ENCODE results near the gene CLIP1.
"Not testable (repeated sequence)": the region's sequence is repeated elsewhere in the genome, so short reads cannot be mapped to it uniquely, and the experiment has no call there.

Gene CLIP1

DNA sequence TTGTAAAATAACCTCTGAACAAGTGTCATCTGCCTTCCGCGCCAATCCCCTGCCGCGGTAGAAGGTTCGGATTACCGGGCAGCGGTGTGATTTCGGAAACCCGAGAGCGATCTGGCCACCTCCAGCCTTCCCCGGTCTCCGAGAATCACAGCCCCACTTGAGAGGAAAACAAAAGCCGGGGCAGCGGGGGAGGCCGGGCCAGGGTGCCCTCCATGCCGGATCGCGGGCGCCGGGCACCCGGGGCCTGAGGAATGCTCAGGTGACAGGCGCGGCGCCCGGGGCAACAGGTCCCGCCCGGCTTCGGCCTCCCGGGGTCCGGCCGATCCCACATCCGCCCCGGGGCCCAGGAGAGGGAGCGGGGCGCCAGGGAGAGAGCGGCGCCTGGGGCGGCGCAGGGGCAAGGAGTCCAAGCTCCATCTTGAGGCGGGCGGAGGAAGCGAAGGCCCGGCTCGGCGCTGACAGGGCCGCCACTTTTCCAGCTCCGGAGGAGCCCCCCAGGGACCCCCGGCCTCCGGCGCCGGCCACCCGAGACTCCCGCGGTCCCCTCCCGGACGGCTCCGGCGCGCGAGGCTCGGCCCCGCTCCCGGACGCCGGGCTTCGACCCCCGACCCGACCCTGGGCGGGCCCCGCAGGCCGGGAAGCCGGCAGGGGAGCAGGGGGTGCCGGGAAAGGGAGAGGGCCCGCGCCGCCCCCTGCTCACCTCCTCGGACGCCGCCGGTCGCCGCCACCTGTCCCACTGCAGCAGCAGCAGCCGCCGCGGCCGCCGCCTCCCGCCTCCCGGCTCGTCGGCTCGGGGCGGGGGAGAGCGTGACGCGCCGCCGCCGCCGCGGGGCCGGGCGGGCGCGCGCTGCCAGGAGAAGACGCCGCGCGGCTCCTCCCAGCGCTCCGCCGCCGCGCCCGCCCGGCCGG is at the start of gene CLIP1:
Gene CLIP1 (minus strand): TSS at position 849 of the 909 bp plus-strand sequence. CDS start 42,217 bp downstream, outside the sequence.
- DNase-seq: peak; percentile 52 to 68

DNA sequence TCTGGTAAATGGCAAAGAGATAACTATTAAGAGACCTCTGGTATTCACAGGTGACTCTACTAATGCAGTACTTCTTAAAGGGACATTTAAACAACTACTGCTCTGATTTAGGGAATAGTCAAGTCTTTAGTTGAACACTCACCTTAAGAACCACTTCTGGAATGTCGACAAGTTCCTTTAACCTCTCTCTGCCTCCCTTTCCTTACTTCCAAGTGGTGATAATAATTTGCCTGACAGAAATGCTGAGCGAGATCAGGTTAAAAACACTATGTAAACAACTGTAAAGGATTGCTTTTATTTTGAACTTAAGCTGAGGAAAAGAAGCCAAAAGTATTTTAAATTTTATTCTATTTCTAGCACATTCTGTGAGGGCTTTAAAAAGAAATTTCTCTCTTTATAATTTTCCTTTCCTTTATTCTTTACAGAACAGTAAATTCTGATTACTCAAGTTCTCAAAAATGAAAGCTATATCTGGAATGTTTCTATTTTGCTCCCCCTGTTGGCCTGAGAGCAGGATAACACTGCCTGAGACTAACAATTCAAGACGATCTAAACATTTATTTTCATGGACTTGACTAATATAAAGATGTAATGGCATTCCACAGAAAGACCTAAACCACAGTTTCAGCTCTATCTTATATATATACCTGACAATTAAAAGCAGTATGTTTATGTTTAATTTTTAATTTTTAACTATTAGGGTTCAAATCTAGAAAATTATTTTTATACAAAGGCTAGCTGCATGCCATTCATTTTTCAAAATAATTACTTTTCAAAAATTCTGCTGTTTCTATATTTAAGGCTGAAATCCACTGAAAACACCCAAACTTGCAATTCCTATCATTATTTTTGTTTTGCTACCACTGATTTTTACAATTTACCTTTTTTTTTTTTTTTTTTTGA is 49.1 kb upstream of the CLIP1 start:
- peak; percentile 24 to 77 for DNase-seq

DNA sequence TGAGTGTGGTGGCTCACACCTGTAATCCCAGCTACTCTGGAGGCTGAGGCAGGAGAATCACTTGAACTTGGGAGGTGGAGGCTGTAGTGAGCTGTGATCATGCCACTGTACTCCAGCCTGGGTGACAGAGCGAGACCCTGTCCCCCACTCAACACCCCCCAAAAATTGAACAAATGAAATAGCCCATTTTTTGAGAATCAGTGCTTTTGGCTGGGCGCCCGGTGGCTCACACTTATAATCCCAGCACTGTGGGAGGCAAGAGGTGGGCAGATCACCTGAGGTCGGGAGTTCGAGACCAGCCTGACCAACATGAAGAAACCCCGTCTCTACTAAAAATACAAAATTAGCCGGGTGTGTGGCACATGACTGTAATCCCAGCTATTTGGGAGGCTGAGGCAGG is 48.1 kb upstream of the CLIP1 start:
- not testable (repeated sequence) for DNase-seq

DNA sequence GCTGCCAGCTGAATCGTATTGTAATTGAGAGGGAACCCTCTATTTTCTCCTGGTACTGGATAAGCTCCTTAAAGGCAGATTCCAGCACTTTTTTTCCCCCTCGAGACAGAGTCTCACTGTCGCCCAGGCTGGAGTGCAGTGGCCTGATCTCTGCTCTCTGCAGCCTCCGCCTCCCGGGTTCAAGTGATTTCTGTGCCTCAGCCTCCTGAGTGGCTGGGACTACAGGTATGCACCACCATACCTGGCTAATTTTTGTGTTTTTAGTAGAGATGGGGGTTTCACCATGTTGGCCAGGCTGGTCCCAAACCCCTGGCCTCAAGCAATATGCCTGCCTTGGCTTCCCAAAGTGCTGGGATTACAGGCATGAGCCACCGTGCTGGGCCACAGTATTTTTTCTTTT is 47.4 kb upstream of the CLIP1 start:
- not testable (repeated sequence) for DNase-seq

DNA sequence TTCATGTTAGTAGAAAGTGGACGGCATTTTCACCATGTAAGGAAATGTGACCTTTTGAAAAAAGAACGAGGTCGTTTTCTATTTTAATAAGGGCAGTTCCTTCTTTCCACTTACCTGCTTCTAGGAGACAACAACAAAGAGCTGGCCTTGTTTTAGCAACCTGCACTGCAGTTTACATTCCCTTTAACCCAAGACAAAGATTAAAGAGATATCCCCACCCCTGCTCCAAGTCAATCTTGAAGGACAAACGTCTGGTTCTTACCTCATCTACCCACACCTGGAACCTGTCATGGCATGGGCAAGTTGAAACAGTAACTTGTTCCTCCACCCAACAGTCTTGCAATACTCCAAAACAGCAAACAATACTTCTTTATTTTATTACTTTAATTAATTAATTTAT is 45.5 kb upstream of the CLIP1 start:
- DNase-seq: no peak

DNA sequence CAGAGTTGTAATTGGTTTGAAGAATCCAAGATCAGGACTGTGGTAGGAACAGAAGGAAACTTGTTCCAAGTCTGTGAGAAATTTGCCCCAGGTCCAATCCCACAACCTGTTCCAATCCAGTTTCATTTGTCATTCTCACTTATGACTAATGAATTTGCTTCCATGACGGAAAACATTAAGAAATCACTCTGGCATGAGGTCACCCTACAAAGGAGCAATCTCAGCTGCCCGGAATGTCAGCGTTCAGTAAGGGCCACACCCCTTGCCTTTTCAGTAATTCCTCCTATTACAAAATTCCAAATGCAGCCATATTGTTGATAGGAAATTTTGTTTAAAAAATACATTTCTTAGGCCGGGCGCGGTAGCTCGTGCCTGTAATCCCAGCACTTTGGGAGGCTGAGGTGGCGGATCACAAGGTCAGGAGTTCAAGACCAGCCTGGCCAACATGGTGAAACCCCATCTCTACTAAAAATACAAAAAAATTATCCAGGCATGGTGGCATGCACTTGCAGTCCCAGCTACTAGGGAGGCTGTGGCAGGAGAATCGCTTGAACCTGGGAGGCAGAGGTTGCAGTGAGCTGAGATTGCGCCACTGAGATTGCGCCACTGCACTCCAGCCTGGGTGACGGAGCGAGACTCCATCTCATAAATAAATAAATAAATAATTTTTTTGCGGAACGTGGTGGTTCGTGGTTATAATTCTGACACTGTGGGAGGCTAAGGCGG is 42.0 kb upstream of the CLIP1 start:
- DNase-seq: peak in 1 of 2 donors; percentile 50

DNA sequence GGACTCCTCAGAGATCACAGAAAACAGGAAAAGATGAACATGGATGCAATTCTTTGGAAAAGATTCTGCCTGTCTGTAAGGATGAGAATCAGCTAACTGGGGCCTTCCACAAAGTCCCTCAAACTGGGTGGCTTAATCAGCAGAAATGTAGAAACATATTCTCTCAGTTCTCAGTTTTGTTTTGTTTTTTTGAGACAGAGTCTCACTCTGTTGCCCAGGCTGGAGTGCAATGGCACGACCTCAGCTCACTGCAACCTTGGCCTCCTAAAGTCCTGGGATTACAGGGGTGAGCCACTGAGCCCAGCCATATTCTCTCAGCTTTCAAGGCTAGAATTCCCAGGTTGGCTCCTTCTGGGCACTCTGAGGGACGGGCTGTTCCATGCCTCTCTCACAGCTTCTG is 38.2 kb upstream of the CLIP1 start:
- no peak for DNase-seq

DNA sequence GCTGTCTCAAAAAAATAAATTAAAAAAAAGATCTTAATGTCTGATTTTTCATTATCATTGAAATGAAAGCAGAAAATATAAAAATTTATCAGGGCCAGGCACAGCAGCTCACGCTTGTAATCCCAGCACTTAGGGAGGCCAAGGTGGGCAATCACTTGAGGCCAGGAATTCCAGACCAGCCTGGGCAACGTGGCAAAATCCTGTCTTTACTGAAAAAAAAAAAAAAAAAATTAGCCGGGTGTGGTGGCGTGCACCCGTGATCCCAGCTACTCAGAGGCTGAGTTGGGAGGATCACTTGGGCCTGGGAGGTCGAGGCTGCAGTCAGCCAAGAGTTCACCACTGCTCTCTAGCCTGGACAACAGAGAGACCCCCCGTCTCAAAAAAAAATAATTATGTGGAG is 37.6 kb upstream of the CLIP1 start:
- no peak for DNase-seq

DNA sequence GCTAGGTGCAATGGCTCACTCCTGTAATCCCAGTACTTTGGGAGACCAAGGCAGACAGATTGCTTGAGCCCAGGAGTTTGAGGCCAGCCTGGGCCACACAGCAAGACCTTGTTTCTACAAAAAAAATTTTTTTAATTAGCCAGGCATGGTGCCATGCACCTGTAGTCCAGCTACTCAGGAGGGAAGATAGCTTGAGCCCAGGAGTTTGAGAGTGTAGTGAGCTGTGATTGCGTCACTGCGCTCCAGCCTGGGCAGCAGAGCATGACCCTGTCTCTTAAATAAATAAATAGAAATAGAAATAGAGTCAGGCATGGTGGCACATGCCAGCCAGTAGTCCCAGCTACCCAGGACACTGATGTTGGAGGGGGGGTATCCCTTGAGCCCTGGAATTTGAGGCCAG is 36.7 kb upstream of the CLIP1 start:
- DNase-seq: no peak

DNA sequence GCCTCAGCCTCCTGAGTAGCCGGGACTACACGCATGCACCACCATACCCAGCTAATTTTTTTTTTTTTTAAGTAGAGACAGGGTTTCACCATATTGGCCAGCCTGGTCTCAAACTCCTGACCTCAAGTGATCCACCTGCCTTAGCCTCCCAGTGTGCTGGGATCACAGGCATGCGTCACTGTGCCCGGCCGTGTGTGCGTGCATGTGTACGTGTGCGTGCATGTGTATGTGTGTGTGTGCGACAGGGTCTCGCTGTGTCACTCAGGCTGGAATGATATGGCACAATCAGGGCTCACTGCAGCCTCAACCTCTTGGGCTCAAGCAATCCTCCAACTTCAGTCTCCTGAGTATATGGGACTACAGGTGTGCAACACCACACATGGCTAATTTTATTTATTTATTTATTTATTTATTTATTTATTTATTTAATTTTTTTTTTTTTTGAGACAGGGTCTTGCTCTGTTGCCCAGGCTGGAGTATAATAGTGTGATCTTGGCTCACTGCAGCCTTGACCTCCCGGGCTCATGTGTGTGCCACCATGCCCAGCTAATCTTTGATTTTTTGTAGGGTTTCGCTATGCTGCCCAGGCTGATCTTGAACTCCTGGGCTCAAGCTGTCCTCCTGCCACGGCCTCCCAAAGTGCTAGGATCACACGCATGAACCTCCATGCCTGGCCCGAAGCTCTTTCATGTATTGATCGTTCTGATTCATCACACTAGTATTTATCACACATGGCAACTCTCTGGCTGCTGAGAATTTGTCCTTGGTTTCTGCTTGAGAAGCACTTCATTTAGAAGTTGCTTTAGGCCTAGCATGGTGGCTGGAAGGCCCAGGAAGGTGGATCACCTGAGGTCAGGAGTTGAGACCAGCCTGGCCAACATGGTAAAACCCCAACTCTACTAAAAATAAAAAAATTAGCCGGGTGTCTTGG is 35.9 kb upstream of the CLIP1 start:
- no peak for DNase-seq

DNA sequence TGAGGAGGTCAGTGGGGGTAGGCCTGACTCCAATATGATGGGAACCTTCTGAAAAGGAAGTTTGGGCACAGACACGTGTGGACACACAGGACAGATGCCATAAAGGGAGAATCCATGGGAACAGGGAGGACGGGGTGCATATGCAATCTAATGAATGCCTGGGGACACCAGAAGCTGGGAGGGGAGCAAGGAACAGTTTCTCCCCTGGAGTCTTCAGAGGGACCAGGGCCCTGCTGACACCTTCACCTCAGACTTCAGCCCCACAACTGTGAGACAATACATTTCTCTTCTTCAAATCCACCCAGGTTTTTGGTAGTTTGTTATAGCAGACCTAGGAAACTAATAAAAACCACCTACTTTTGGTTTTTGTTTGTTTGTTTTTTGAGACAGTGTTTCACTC is 35.2 kb upstream of the CLIP1 start:
- no peak for DNase-seq

DNA sequence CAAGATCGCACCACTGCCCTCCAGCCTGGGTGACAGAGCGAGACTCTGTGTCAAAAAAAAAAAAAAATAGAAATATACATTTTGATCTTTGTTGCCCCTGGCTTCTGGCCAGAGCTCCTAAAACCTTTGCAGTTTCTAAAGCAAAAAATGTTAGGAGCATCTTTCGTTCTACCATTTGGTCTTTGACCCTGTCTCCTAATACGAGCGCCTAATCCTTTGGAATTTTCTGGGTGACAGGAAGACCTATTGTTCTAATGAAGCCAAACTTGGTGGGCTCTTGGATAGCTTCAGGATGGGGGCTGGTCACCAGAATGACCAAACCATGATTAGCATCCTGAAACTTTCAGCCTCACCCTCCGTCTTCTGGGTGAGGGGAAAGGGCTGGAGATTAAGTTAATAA is 32.3 kb upstream of the CLIP1 start:
- DNase-seq: no peak

DNA sequence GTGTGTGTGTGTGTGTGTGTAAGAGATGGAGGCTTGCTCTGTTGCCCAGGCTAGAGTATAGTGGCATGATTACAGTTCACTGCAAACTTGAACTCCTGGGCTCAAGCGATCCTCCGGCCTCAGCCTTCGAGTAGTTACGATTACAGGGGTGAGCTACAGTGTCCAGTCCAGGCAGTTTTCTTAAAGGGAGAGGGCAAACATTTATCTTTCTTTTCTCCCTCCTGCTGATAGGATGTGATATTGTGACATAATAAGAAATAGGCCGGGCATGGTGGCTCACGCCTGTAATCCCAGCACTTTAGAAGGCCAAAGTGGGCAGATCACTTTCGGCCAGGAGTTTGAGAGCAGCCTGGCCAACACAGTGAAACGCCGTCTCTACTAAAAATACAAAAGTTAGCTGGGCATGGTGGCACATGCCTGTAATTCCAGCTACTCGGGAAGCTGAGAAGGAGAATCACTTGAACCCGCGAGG is 31.8 kb upstream of the CLIP1 start:
- DNase-seq: no peak

DNA sequence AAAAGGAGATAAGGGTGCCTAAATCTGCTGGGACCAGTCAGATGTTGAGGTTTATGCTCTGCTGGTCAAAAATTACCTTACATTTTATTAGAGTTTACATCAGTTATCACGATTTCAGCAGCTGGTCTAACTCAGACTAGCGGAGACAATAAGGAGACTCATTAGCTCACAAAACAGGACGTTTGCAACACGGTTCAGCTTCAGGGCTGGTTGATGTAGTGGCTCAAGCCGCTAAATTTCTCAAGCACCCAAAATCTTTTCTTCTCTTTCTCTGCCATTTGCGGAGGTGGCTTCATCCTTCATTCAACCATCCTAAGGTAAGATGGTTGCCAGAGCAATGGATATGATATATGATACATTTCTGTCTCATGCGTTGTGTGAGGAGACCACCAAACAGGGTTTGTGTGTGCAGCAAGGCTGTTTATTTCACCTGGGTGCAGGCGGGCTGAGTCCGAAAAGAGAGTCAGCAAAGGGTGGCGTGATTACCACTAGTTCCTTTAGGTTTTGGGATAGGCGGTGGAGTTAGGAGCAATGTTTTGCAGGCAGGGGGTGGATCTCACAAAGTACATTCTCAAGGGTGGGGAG is 30.3 kb upstream of the CLIP1 start:
- peak in 1 of 2 donors; percentile 10 for DNase-seq

DNA sequence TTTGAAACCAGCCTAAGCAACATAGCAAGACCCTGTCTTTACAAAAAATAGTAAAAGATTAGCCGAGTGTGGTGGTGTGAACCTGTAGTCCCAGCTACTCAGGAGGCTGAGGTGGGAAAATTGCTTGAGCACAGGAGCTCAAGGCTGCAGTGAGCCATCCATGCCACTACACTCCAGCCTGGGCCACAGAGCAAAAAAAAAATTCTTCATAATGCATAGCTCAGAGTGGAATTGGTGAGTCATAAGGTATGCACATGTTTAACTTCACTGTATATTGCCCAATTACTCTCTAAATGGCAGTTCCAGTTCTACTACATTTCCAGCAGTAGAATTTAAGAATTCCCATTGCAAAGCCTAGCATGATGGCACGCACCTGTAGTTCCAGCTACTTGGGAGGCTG is 26.8 kb upstream of the CLIP1 start:
- no peak for DNase-seq

DNA sequence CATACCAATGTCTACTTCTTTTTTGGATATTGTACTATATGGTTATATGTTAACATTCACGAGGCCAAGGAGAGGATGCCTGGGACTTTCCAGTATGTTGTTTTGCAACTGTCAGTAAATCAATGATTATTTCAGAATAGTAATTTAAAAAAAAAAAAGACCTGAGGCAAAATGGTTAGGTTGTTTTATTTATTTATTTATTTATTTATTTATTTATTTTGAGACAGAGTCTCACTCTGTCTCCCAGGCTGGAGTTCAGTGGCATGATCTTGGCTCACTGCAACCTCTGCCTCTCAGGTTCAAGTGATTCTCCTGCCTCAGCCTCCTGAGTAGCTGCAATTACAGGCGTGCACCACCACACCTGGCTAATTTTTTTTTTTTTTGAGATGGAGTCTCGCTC is 25.4 kb upstream of the CLIP1 start:
- not testable (repeated sequence) for DNase-seq

DNA sequence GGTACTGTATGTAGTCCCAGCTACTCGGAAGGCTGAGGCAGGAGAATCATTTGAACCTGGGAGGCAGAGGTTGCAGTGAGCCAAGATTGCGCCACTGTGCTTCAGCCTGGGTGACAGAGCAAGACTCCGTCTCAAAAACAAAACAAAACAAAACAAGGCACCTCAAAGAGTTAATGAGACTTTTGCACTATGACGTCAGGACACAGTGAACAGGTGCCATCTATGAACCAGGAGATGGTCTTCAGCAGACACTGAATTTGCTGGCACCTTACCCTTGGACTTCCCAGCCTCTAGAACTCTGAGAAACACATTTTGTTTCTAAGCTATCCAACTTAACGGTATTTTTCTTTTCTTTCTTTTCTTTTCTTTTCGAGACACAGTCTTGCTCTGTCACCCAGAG is 23.9 kb upstream of the CLIP1 start:
- not testable (repeated sequence) for DNase-seq

DNA sequence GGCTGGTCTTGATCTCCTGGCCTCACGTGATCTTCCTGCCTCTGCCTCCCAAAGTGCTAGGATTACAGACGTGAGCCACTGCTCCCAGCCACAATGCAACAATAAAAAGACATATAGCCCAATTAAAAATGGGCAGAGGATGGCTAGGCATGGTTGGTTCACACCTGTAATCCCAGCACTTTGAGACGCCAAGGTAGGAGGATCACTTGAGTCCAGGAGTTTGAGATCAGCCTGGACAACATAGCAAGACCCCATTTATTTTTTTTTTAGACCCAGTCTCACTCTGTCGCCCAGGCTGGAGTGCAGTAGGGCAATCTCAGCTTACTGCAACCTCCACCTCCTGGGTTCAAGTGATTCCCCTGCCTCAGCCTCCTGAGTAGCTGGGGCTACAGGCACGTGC is 21.6 kb upstream of the CLIP1 start:
- DNase-seq: not testable (repeated sequence)

DNA sequence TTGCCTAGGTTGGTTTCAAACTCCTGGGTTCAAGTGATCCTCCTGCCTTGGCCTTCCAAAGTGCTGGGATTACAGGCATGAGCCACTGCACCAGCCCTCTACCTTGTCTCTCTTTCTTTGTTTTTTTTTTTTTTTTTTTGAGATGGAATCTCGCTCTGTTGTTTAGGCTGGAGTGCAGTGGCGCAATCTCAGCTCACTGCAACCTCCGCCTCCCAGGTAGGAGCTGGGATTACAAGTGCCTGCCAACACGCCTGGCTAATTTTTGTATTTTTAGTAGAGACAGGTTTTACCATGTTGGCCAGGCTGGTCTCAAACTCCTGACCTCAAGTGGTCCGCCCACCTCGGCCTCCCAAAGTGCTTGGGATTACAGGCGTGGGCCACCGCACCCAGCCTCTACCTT is 16.4 kb upstream of the CLIP1 start:
- DNase-seq: not testable (repeated sequence)

DNA sequence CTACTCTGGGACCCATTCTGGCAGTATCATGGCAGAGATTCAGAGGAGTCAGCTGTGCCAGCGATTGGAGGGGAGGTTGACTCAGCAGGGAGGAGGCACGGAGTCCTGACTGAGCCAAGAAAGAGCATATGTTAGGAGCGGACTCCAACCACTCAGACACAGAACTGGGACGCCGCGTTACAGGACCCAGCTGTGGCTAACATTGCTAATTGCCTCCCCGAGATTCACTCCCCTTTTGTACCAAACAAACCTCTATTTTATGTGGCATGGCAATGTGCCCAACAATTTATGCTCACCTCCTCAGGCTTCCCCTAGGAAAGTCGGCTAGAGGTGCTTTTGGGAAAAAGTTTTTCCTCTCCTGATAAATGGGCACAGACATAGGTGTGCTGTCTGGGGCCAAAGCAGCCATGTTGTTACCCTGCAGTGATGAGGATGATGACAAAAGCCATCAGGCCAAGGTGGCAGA is 15.2 kb upstream of the CLIP1 start:
- no peak for DNase-seq

DNA sequence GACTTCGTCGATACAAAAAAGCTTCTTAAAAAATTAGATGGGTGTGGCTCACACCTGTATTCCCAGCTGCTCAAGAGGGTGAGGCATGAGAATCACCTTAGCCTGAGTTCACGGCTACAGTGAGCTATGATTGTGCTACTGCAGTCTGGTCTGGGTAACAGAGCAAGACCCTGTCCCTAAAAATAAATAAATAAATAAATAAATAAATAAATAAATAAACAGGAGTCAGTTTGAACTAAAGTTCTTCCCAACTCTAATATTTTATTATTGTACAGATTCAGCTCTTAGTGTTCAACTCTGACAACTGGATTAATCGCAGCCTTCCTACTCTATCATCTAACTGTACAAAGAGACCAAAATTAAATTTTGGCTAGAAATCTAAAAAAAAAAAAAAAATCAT is 12.7 kb upstream of the CLIP1 start:
- no peak for DNase-seq
